Sigmoid colon (tissue), 7 donors: Measurements from ENCODE around the gene MMP25. TPM values are rescaled to one million over a fixed set of nuclear protein-coding genes. Genes with fewer than 3 reads are reported as not detected.
"Not testable (repeated sequence)": the region's sequence is repeated elsewhere in the genome, so short reads cannot be mapped to it uniquely, and the experiment has no call there.

Source experiments
- DNase-seq: peaks from one replicate; pipeline ENCODE4 v3.0.0-alpha.2; 2019
- H3K27ac ChIP-seq, 4 donors: fragments of 200-600 bp; sonication (generic); one replicate each; pipeline ENCODE4 v1.5.1; 2016 to 2019; ENCODE audit warnings: mild to moderate bottlenecking in 1 of 4
- H3K27me3 ChIP-seq, 3 donors: fragments of 200-600 bp; sonication (generic); one replicate each; pipeline ENCODE4 v1.5.1; 2019; ENCODE audit warnings: mild to moderate bottlenecking in 1 of 3
- H3K36me3 ChIP-seq, 4 donors: fragments of 200-600 bp; sonication (generic); one replicate each; pipeline ENCODE4 v1.5.1; 2016 to 2019
- H3K4me1 ChIP-seq, 4 donors: fragments of 200-600 bp; sonication (generic); one replicate each; pipeline ENCODE4 v1.5.1; 2017 to 2019
- H3K4me3 ChIP-seq, 4 donors: fragments of 200-600 bp; sonication (generic); one replicate each; pipeline ENCODE4 v1.5.1; 2017 to 2019; ENCODE audit warnings: mild to moderate bottlenecking in 2 of 4, moderate library complexity in 1 of 4
- H3K9me3 ChIP-seq, 4 donors: fragments of 200-600 bp in 3 of 4; sonication (generic) in 3 of 4; one replicate each; pipeline versions ENCODE4 v1.5.1 to v1.6.1; 2013 to 2019
- EP300 ChIP-seq, 4 donors: sonication (generic); formaldehyde crosslinking; IDR thresholded peaks; one replicate each; pipeline ENCODE4 v1.6.1; 2017; ENCODE audit warnings: antibody characterized with exemption in 4 of 4
- POLR2A ChIP-seq, 2 donors: fragments of 450-650 bp; IDR thresholded peaks; one replicate each; pipeline ENCODE4 v1.6.1; 2016; ENCODE audit warnings: antibody characterized with exemption in 2 of 2, mild to moderate bottlenecking in 2 of 2, moderate library complexity in 2 of 2
- POLR2AphosphoS5 ChIP-seq, 4 donors: sonication (generic); formaldehyde crosslinking; IDR thresholded peaks; one replicate each; pipeline ENCODE4 v1.6.1; 2017; ENCODE audit warnings: antibody characterized with exemption in 4 of 4
- WGBS, 2 donors: extraction: QIAGEN DNeasy Blood & Tissue Kit; methylation state at CpG; one replicate each; pipeline ENCODE4 v1.1.7; 2013; 5-methylcytosine and 5-hydroxymethylcytosine counted together
- intact Hi-C: fragments of 100-400 bp; cut with DNase I; formaldehyde crosslinking; loops from one replicate; pipeline ENCODE4 v1.15.1; 2023
- polyA plus RNA-seq, 3 donors: library from polyadenylated mRNA; stranded (reverse); fragments of 200-250 nt; gene quantifications; one replicate each; pipeline ENCODE4 v1.2.3, GENCODE V29; 2013
- total RNA-seq, 4 donors: library from RNA; depleted of rRNA; stranded (reverse); fragments of >200 nt; gene quantifications; one replicate each; pipeline ENCODE4 v1.1.0, GENCODE V29; 2016
- TF ChIP-seq, protein P1 (sequence below), 4 experiments: fragments of 450-650 bp in 3 of 4; fragments of 200-600 bp in 1 of 4; IDR thresholded peaks; one replicate each; pipeline ENCODE4 v1.5.1; 2016 to 2019; ENCODE audit warnings: antibody characterized with exemption in 4 of 4, mild to moderate bottlenecking in 3 of 4, moderate library complexity in 2 of 4
- donor health status: healthy with polysubstance abuse.
- donor health status: Bipolar disorder and iron deficiency.
- donor health status: healthy.

Gene MMP25
- total and polyA plus RNA-seq, 7 donors, result under 0.01 to 3.7 (median 1.1) TPM; not detected in 1

DNA sequence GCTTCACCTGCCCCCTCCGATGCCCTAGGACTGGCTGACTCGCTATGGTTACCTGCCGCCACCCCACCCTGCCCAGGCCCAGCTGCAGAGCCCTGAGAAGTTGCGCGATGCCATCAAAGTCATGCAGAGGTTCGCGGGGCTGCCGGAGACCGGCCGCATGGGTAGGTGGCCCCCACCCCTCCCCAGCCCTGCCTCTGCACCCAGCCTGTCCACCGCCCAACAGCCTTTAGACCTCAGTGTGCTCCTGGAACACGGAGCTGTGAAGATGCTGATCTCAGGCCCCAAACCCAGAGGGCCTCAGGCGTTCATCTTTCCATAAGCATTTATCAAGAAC lies 993 bp downstream of the MMP25 start:
- WGBS, 2 donors, result 7 to 14% methylated on average over 13 of the region's 13 CpGs
- H3K27me3 ChIP-seq, result peaks cover 37 to 91% (median 73%) of the 10 kb centered on the region in 3 donors
- no peak overlapping the region for H3K27ac ChIP-seq
- H3K9me3 ChIP-seq, result no peaks in the 10 kb centered on the region
- H3K36me3 ChIP-seq, result no peaks in the 10 kb centered on the region
- H3K4me3 ChIP-seq, result no peak overlapping the region
- intact Hi-C loops, result no loop called here
- DNase-seq, result no peak
- TF ChIP-seq, protein P1, sequence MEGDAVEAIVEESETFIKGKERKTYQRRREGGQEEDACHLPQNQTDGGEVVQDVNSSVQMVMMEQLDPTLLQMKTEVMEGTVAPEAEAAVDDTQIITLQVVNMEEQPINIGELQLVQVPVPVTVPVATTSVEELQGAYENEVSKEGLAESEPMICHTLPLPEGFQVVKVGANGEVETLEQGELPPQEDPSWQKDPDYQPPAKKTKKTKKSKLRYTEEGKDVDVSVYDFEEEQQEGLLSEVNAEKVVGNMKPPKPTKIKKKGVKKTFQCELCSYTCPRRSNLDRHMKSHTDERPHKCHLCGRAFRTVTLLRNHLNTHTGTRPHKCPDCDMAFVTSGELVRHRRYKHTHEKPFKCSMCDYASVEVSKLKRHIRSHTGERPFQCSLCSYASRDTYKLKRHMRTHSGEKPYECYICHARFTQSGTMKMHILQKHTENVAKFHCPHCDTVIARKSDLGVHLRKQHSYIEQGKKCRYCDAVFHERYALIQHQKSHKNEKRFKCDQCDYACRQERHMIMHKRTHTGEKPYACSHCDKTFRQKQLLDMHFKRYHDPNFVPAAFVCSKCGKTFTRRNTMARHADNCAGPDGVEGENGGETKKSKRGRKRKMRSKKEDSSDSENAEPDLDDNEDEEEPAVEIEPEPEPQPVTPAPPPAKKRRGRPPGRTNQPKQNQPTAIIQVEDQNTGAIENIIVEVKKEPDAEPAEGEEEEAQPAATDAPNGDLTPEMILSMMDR (IDR thresholded peaks at IDR 0.05), result no peak
- TF ChIP-seq EP300 (IDR thresholded peaks at IDR 0.05) (no peak), POLR2A (IDR thresholded peaks at IDR 0.05) (no peak), POLR2AphosphoS5 (IDR thresholded peaks at IDR 0.05) (no peak)
- H3K4me1 ChIP-seq, result peaks cover 0 to 22% (median 19%) of the 10 kb centered on the region in 4 donors

DNA sequence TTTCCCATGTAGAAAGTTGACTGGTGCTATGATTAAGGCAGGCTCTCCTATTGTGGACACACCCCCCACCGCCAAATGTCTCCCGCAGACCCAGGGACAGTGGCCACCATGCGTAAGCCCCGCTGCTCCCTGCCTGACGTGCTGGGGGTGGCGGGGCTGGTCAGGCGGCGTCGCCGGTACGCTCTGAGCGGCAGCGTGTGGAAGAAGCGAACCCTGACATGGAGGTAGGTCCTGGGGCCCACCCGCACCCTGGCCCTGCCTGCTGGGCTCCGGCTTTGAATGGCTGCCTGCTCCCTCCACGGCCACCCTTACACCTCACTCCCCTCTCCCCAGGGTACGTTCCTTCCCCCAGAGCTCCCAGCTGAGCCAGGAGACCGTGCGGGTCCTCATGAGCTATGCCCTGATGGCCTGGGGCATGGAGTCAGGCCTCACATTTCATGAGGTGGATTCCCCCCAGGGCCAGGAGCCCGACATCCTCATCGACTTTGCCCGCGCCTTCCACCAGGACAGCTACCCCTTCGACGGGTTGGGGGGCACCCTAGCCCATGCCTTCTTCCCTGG lies 3.6 kb downstream of the MMP25 start:
- 81 to 86% methylated on average over 26 of the region's 26 CpGs for WGBS, 2 donors
- Histone ChIP-seq H3K4me1 (peaks cover 0 to 20% (median 19%) of the 10 kb centered on the region in 4 donors), H3K9me3 (no peaks in the 10 kb centered on the region), H3K27ac (no peak overlapping the region), H3K27me3 (peaks cover 22 to 65% (median 50%) of the 10 kb centered on the region in 3 donors), H3K4me3 (no peak overlapping the region), H3K36me3 (no peaks in the 10 kb centered on the region)
- intact Hi-C loops, result no loop called here
- DNase-seq, result no peak
- TF ChIP-seq, protein P1 (IDR thresholded peaks at IDR 0.05), result no peak
- TF ChIP-seq POLR2A (IDR thresholded peaks at IDR 0.05) (no peak), POLR2AphosphoS5 (IDR thresholded peaks at IDR 0.05) (no peak), EP300 (IDR thresholded peaks at IDR 0.05) (no peak)

DNA sequence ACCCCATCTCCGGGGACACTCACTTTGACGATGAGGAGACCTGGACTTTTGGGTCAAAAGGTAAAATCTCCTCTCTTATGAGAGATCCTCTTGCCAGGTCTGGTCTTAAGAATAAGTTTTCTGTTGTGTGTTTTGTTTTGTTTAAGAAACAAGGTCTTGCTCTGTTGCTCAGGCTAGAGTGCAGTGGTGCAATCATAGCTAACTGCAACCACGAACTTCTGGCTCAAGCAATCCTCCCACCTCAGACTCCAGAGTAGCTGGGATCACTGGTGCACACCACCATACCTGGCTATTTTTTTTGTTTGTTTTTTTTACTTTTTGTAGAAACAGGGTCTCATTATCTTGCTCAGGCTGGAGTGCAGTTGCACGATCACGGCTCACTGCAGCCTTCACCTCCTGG lies 4.1 kb downstream of the MMP25 start:
- Histone ChIP-seq H3K4me3 (no peak overlapping the region), H3K36me3 (no peaks in the 10 kb centered on the region), H3K27me3 (peaks cover 17 to 60% (median 45%) of the 10 kb centered on the region in 3 donors), H3K9me3 (no peaks in the 10 kb centered on the region), H3K27ac (no peak overlapping the region), H3K4me1 (peaks cover 0 to 16% (median 15%) of the 10 kb centered on the region in 4 donors)
- 62 to 79% methylated on average over 5 of the region's 5 CpGs for WGBS, 2 donors
- no peak for DNase-seq
- TF ChIP-seq POLR2A (IDR thresholded peaks at IDR 0.05) (no peak), POLR2AphosphoS5 (IDR thresholded peaks at IDR 0.05) (no peak), EP300 (IDR thresholded peaks at IDR 0.05) (no peak)
- TF ChIP-seq, protein P1 (IDR thresholded peaks at IDR 0.05), result no peak
- intact Hi-C loops, result no loop called here

DNA sequence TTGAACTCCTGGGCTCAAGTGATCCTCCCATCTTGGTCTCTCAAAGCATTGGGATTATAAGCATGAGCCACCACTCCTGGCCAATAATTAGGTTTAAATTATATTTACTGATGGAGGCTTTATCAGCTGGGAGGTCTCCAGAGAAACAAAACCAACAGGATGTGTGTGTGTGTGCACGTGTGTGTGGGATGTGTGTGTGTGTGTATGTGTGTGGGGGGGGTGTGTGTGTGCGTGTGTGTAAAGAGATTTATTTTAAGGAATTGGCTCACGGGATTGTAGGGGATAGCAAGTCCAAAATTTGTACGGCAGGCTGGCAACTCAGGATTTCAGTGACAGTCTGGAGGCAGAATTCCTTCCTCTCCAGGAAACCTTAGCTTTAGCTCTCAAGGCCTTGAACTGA lies 4.6 kb downstream of the MMP25 start:
- Histone ChIP-seq H3K27me3 (peaks cover 12 to 55% (median 40%) of the 10 kb centered on the region in 3 donors), H3K27ac (no peak overlapping the region), H3K36me3 (no peaks in the 10 kb centered on the region), H3K4me1 (peaks cover 0 to 11% (median 10%) of the 10 kb centered on the region in 4 donors), H3K4me3 (no peak overlapping the region), H3K9me3 (no peaks in the 10 kb centered on the region)
- TF ChIP-seq, protein P1 (IDR thresholded peaks at IDR 0.05), result no peak
- no peak for TF ChIP-seq POLR2A (IDR thresholded peaks at IDR 0.05)
- TF ChIP-seq EP300 (IDR thresholded peaks at IDR 0.05), result no peak
- TF ChIP-seq POLR2AphosphoS5 (IDR thresholded peaks at IDR 0.05), result no peak
- intact Hi-C loops, result no loop called here
- no peak for DNase-seq
- 32 to 45% methylated on average over 4 of the region's 4 CpGs for WGBS, 2 donors

DNA sequence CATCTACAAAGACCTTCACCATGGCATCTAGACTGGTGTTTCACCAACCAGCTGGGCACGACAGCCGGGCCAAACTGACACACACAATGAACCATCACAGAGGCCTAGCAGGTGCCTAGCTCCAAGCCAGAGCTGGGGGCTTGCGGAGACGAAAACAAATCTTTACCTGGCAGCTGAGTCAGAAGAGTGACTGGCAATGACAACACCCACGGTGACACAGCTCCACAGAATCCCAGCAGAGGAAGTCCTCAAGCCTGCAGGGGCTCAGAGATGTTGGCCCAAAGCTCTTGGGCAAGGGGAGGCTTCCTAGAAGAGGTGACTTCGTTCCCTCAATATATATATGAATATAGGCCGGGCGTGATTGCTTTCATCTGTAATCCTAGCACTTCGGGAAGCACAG lies 5.1 kb downstream of the MMP25 start:
- Histone ChIP-seq H3K27me3 (peaks cover 7 to 50% (median 35%) of the 10 kb centered on the region in 3 donors), H3K36me3 (no peaks in the 10 kb centered on the region), H3K4me3 (no peak overlapping the region), H3K4me1 (peaks cover 0 to 6% (median 5%) of the 10 kb centered on the region in 4 donors), H3K9me3 (no peaks in the 10 kb centered on the region), H3K27ac (no peak overlapping the region)
- WGBS, 2 donors, result 70 to 85% methylated on average over 9 of the region's 9 CpGs
- intact Hi-C loops, result no loop called here
- TF ChIP-seq POLR2A (IDR thresholded peaks at IDR 0.05), result no peak
- TF ChIP-seq, protein P1 (IDR thresholded peaks at IDR 0.05), result no peak
- no peak for TF ChIP-seq POLR2AphosphoS5 (IDR thresholded peaks at IDR 0.05)
- TF ChIP-seq EP300 (IDR thresholded peaks at IDR 0.05), result no peak
- no peak for DNase-seq

DNA sequence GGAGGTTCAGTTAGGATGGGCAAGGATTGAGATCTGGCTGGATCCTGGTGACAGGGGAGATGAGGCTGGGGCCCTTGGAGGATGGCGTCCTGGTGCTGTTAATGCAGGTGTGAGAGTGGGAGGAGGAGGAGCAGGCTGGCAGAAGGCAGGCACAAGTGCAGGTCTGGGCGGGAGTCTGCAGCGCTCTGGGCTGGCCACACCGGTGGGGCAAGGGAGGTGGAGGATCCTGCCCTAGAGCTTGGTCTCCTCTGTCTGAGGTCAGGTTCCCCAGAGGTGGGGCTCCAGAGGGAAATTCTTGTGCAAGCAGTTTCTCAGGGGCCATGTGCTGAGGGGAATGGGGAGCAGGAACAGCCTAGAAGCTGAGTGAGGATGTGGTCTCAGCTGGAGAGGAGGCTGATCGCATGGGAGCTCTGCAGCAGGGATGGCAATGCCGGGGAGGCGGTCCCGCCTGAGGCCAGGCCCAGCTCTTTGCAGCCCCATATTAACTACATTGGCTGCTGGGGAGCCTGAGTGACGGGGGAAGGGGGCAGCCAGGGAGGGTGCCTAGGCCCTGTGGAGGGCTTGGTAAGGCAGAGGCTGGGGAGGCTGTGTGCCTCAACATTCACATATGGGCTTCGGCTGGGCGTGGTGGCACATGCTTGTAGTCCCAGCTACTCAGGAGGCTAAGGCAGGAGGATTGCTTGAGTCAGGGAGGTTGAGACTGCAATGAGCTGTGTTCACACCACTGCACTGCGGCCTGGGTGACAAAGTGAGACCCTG lies 6.4 kb downstream of the MMP25 start:
- H3K9me3 ChIP-seq, DNase-seq, H3K27ac ChIP-seq, H3K4me1 ChIP-seq, H3K36me3 ChIP-seq, intact Hi-C loops, H3K4me3 ChIP-seq: not testable (repeated sequence)
- H3K27me3 ChIP-seq, result peaks cover 0 to 38% (median 22%) of the 10 kb centered on the region in 3 donors
- WGBS, 2 donors, result 74% methylated on average over 11 of the region's 12 CpGs

DNA sequence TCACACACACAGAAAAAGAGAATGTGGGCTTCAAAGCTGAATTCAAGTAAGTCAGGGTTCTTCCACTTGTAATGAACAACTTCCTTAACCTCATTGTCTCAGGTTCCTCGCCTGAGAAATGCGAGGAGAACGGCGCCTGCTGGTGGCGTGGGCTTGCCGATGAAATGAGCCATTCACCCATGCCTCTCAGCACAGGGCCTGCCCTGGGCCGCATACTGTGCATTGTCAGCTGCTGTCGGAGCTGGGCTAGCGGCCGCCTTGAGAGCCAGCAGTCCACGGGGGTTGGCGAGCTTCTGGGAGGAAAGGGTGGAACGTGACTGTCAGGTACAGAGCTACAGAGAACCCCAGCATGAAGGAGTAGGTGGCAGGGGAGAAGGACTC lies 7.0 kb downstream of the MMP25 start:
- H3K27ac ChIP-seq, DNase-seq, H3K4me3 ChIP-seq, intact Hi-C loops, H3K4me1 ChIP-seq, H3K9me3 ChIP-seq, H3K36me3 ChIP-seq: not testable (repeated sequence)
- 87 to 93% methylated on average over 13 of the region's 13 CpGs for WGBS, 2 donors
- peaks cover 0 to 36% (median 17%) of the 10 kb centered on the region in 3 donors for H3K27me3 ChIP-seq
